Sigmoid colon (tissue), 7 donors: ENCODE results near the gene PTPRB. TPM values are rescaled to one million over a fixed set of nuclear protein-coding genes. Genes with fewer than 3 reads are reported as not detected.
A peak's percentile ranks its signal among the peaks of the same experiment; 100 is the strongest.

ENCODE experiments used
- DNase-seq: peaks from one replicate; pipeline ENCODE4 v3.0.0-alpha.2; 2019
- H3K27ac ChIP-seq, 4 donors: fragments of 200-600 bp; sonication (generic); one replicate each; pipeline ENCODE4 v1.5.1; 2016 to 2019; ENCODE audit warnings: mild to moderate bottlenecking in 1 of 4
- H3K27me3 ChIP-seq, 3 donors: fragments of 200-600 bp; sonication (generic); one replicate each; pipeline ENCODE4 v1.5.1; 2019; ENCODE audit warnings: mild to moderate bottlenecking in 1 of 3
- H3K36me3 ChIP-seq, 4 donors: fragments of 200-600 bp; sonication (generic); one replicate each; pipeline ENCODE4 v1.5.1; 2016 to 2019
- H3K4me1 ChIP-seq, 4 donors: fragments of 200-600 bp; sonication (generic); one replicate each; pipeline ENCODE4 v1.5.1; 2017 to 2019
- H3K4me3 ChIP-seq, 4 donors: fragments of 200-600 bp; sonication (generic); one replicate each; pipeline ENCODE4 v1.5.1; 2017 to 2019; ENCODE audit warnings: mild to moderate bottlenecking in 2 of 4, moderate library complexity in 1 of 4
- H3K9me3 ChIP-seq, 4 donors: fragments of 200-600 bp in 3 of 4; sonication (generic) in 3 of 4; one replicate each; pipeline versions ENCODE4 v1.5.1 to v1.6.1; 2013 to 2019
- EP300 ChIP-seq, 4 donors: sonication (generic); formaldehyde crosslinking; IDR thresholded peaks; one replicate each; pipeline ENCODE4 v1.6.1; 2017; ENCODE audit warnings: antibody characterized with exemption in 4 of 4
- POLR2A ChIP-seq, 2 donors: fragments of 450-650 bp; IDR thresholded peaks; one replicate each; pipeline ENCODE4 v1.6.1; 2016; ENCODE audit warnings: antibody characterized with exemption in 2 of 2, mild to moderate bottlenecking in 2 of 2, moderate library complexity in 2 of 2
- POLR2AphosphoS5 ChIP-seq, 4 donors: sonication (generic); formaldehyde crosslinking; IDR thresholded peaks; one replicate each; pipeline ENCODE4 v1.6.1; 2017; ENCODE audit warnings: antibody characterized with exemption in 4 of 4
- WGBS, 2 donors: extraction: QIAGEN DNeasy Blood & Tissue Kit; methylation state at CpG; one replicate each; pipeline ENCODE4 v1.1.7; 2013; 5-methylcytosine and 5-hydroxymethylcytosine counted together
- intact Hi-C: fragments of 100-400 bp; cut with DNase I; formaldehyde crosslinking; loops from one replicate; pipeline ENCODE4 v1.15.1; 2023
- polyA plus RNA-seq, 3 donors: library from polyadenylated mRNA; stranded (reverse); fragments of 200-250 nt; gene quantifications; one replicate each; pipeline ENCODE4 v1.2.3, GENCODE V29; 2013
- total RNA-seq, 4 donors: library from RNA; depleted of rRNA; stranded (reverse); fragments of >200 nt; gene quantifications; one replicate each; pipeline ENCODE4 v1.1.0, GENCODE V29; 2016
- TF ChIP-seq, protein P1 (sequence below), 4 experiments: fragments of 450-650 bp in 3 of 4; fragments of 200-600 bp in 1 of 4; IDR thresholded peaks; one replicate each; pipeline ENCODE4 v1.5.1; 2016 to 2019; ENCODE audit warnings: antibody characterized with exemption in 4 of 4, mild to moderate bottlenecking in 3 of 4, moderate library complexity in 2 of 4
- donor health status: healthy with polysubstance abuse.
- donor health status: Bipolar disorder and iron deficiency.
- donor health status: healthy.

PTPRB gene
- total RNA-seq (10 to 100 TPM; 15.8 to 31.9 (median 18.7) TPM), polyA plus RNA-seq (1 to 10 TPM; 1.6 to 7.9 (median 1.8) TPM)

- no peaks in the 10 kb centered on the region for H3K36me3 ChIP-seq
- WGBS, 2 donors = 59 to 64% methylated on average over 6 of the region's 6 CpGs
- H3K9me3 ChIP-seq = no peaks in the 10 kb centered on the region
- peak within 1 kb of the TSS in 1 of 4 donors; percentile 28 for H3K4me3 ChIP-seq
- TF ChIP-seq POLR2AphosphoS5 (IDR thresholded peaks at IDR 0.05) (peak in 1 of 4 donors; percentile 25), EP300 (IDR thresholded peaks at IDR 0.05) (no peak), POLR2A (IDR thresholded peaks at IDR 0.05) (no peak)
- TF ChIP-seq, protein P1, sequence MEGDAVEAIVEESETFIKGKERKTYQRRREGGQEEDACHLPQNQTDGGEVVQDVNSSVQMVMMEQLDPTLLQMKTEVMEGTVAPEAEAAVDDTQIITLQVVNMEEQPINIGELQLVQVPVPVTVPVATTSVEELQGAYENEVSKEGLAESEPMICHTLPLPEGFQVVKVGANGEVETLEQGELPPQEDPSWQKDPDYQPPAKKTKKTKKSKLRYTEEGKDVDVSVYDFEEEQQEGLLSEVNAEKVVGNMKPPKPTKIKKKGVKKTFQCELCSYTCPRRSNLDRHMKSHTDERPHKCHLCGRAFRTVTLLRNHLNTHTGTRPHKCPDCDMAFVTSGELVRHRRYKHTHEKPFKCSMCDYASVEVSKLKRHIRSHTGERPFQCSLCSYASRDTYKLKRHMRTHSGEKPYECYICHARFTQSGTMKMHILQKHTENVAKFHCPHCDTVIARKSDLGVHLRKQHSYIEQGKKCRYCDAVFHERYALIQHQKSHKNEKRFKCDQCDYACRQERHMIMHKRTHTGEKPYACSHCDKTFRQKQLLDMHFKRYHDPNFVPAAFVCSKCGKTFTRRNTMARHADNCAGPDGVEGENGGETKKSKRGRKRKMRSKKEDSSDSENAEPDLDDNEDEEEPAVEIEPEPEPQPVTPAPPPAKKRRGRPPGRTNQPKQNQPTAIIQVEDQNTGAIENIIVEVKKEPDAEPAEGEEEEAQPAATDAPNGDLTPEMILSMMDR (IDR thresholded peaks at IDR 0.05) = no peak
- DNase-seq = no peak
- H3K27me3 ChIP-seq = no peaks in the 10 kb centered on the region
- intact Hi-C loops = no loop called here
- peak within 1 kb of the TSS in 3 of 4 donors; percentile 2 to 43 (median 25) for H3K27ac ChIP-seq
- H3K4me1 ChIP-seq = no peaks in the 10 kb centered on the region
Observed at GRCh38 chr12:70637303-70638085, at the start of gene PTPRB. PTPRB (minus strand) TSS chr12:70637429; CDS start chr12:70637395, 34 bp downstream.

- no peaks in the 10 kb centered on the region for H3K9me3 ChIP-seq
- no peaks in the 10 kb centered on the region for H3K4me1 ChIP-seq
- no peaks in the 10 kb centered on the region for H3K27me3 ChIP-seq
- intact Hi-C loops = no loop called here
- no peak overlapping the region for H3K27ac ChIP-seq
- no peaks in the 10 kb centered on the region for H3K36me3 ChIP-seq
- DNase-seq = no peak
- WGBS, 2 donors = 50 to 65% methylated on average over 1 of the region's 1 CpG
- TF ChIP-seq, protein P1 (IDR thresholded peaks at IDR 0.05) = no peak
- TF ChIP-seq POLR2AphosphoS5 (IDR thresholded peaks at IDR 0.05) = no peak
- no peak for TF ChIP-seq POLR2A (IDR thresholded peaks at IDR 0.05)
- no peak for TF ChIP-seq EP300 (IDR thresholded peaks at IDR 0.05)
- H3K4me3 ChIP-seq = no peak overlapping the region
Observed at GRCh38 chr12:70686907-70687306, 49.7 kb upstream of the PTPRB start.

GRCh38 chr12:70686299-70686698, 49.1 kb upstream of the PTPRB start:
- WGBS, 2 donors = 84 to 90% methylated on average over 2 of the region's 2 CpGs
- H3K4me1 ChIP-seq = no peaks in the 10 kb centered on the region
- TF ChIP-seq, protein P1 (IDR thresholded peaks at IDR 0.05) = no peak
- TF ChIP-seq POLR2AphosphoS5 (IDR thresholded peaks at IDR 0.05) (no peak), EP300 (IDR thresholded peaks at IDR 0.05) (no peak), POLR2A (IDR thresholded peaks at IDR 0.05) (no peak)
- H3K27me3 ChIP-seq = no peaks in the 10 kb centered on the region
- DNase-seq = no peak
- intact Hi-C loops = no loop called here
- H3K36me3 ChIP-seq = no peaks in the 10 kb centered on the region
- H3K9me3 ChIP-seq = no peaks in the 10 kb centered on the region
- H3K4me3 ChIP-seq = no peak overlapping the region
- no peak overlapping the region for H3K27ac ChIP-seq

DNA sequence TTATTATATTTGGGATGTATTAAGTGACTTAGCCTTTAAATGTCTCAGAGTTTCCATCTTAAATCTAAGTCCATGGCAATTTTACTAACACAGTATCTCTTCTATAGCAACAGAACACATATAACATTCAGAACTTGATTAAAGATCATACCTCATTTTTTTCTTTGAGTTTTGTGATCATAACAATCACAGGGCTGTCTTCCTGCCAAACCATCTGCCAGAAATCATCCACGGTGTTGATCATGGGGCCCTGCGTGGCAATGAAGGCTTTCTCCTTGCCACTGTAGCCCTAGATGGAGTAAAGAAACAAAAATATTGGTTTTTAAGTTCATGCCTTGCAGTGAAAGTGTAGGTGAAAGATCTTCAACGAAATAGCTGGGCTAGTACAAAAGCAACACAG, 46.7 kb upstream of the PTPRB start:
- no peak for DNase-seq
- TF ChIP-seq, protein P1 (IDR thresholded peaks at IDR 0.05) = no peak
- no peak for TF ChIP-seq POLR2A (IDR thresholded peaks at IDR 0.05)
- TF ChIP-seq POLR2AphosphoS5 (IDR thresholded peaks at IDR 0.05) = no peak
- TF ChIP-seq EP300 (IDR thresholded peaks at IDR 0.05) = no peak
- Histone ChIP-seq H3K4me3 (no peak overlapping the region), H3K36me3 (no peaks in the 10 kb centered on the region), H3K27me3 (no peaks in the 10 kb centered on the region), H3K4me1 (no peaks in the 10 kb centered on the region), H3K27ac (no peak overlapping the region), H3K9me3 (no peaks in the 10 kb centered on the region)
- intact Hi-C loops = no loop called here
- WGBS, 2 donors = 84 to 89% methylated on average over 3 of the region's 3 CpGs
